HG03095 (cell line): ENCODE data around the gene RPL5.

Source experiments
- ATAC-seq: cut with Tn5 transposase; IDR thresholded peaks from one replicate; pipeline ENCODE4 v1.9.1; 2021; ENCODE audit warnings: moderate library complexity; ENCODE audit not compliant: unreplicated experiment

RPL5 gene

DNA sequence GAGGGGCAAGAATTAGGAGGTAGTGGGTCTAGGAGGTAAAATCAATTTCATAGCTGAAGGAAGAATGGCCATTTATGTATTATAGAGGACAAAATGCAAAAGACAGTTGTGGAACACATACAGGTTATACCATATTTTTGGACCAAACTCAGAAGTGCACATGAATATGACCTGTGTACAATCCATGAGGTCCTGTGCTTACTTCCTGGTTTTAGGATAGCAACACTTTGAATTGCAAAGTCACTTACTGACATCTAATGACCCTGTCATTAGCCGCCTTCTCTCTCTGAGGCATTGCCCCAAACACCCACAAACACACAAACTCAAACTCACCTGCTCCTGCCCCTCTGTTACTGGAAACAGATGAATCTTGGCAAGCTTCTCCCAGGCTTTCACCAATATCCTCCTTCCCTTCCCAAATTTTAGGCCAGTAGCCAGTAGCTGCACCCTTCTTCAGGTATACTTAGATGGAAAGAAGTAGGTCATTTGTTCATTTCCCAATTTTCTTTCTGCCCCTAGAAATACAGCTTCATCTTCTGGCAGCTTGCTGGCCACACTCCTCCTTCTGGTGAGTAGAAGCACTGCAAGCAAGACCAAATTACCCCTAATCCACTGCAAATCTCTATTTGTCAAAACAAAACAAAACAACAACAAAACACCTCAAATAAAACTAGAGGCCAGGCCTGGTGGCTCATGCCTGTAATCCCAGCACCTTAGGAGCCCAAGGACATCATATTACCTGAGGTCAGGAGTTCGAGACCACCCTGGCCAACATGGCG is 13.7 kb upstream of the RPL5 start:
- ATAC-seq, result no peak

DNA sequence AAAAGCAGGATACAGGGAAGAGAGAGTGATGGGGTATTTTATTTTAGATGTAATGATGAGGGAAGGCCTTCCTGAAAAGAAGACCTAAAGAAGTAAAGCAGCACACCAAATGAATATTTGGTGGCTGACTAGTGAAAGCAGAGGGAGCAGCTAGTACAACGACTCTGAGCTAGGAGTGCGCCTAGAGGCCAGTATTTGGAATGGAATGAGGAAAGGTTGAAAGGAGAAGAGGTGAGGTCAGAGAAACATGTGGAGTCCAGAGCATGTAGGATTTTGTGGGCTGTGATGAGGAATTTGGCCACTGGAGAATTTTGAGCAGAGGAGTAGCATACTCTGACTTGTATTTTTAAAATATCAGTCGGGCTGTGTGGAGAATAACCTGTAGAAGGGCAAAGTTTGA is 11.8 kb upstream of the RPL5 start:
- ATAC-seq, result no peak

DNA sequence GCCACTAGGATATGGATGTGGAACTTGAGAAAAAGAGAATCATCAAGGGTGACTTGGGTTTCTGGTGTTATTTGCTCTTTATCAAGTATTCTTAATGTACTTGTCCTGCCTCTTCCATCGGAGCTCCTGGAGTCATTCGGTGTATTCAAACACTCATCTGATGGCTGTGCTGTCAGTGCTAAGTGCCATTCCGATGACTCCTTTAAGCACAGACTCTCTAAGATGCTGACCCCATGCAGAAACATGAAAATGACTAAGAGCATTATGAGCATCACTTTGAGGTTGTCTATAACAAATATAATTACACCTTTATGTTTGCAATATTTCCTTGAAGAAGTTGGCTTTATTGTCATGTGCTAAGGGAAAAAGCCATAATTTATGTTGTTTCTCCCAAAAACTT is 11.3 kb upstream of the RPL5 start:
- ATAC-seq, result no peak

DNA sequence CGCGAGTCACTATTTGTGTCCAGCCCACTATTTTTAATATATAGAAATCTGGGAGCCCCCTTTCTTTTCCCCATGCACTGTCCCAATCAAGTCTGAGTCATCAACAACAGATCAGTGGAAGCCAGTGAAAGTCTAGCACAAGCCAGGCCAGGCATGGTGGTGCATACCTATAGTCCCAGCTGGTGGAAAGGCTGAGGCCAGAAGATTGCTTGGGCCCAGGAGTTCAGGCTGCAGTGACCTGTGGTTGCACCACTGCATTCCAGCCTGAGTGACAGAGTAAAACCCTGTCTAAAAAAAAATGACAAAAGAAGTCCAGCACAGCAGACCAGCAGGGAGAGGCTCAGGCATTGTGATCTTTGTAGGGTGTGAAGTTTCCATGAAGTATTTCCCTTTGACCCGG is 9.0 kb upstream of the RPL5 start:
- ATAC-seq, result no peak

DNA sequence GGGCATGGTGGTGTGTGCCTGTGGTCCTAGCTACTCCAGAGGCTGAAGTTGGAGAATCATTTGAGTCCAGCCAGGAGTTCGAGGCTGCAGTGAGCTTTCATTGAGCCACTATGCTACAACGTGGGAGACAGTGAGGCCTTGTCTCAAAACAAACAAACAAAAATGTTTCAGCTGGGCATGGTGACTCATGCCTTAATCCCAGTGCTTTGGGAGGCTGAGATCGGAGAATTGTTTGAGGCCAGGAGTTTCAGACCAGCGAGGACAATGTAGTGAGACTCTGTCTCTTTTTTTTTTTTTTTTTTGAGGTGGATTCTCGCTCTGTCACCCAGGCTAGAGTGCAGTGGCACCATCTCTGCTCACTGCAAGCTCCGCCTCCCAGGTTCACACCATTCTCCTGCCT is 5.0 kb upstream of the RPL5 start:
- no peak for ATAC-seq

DNA sequence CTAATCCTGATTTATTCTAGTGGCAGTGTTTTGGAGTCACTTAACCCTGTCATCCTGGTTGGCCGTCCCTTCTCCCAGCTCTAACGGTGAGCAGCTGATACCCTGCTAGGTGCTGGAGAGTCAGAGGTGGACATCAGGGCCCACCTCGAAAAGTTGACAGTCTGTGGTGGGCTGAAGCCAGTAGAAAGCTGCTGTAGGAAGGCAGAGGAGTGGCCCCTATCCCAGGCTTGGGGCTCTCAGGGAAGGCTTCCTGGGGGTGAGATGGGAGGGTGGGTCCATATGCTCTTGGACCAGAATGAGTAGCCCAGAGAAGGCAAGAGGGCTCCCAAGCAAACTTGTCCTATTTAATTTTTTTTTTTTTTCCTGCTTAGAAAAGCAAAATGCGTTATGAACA is 475 bp upstream of the RPL5 start:
- ATAC-seq, result no peak

DNA sequence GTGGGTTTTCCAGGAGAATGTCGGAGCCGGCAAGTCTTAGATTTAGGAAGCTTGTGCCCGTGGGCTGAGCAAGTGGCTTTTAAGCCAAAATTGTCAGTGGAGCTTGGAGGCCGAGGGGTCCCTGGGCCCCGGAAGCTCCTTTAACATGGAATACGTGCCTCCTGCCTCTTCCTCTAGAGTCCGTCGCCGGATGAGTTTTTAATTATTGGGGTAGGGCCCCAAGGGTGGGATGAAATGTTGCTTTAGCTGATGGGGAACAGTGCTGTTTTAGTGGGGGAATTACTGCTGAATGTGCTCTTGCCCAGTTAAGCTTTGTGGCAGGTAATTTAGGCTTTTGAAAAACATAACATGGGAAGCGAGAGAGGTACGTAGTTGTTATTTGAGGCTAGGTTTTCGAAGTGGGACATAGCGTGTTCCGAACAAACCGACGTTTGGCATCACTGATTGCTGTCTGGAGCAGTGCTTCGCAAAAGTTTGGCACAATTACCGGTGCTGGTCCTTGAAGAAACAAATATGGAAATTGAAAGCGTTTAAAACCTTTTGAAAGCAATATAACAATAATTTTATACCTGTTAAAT is 786 bp downstream of the RPL5 start:
- no peak for ATAC-seq

DNA sequence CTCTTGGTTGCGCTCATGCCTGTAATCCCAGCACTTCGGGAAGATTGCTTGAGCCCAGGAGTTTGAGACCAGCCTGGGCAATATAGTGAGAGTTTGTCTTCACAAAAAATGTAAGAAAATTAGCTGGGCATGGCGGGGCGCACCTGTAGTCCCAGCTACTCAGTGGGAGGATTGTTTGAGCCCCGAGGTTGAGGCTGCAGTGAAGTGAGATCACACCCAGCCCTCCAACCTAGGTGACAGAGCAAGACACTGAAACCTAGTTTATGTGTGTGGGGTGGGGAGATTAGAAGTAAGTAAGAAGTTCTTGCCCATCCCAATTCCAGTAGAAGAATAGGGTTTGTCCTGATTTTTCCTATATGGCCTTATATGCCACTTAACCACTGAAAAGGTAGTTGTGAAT is 2.0 kb downstream of the RPL5 start:
- ATAC-seq, result no peak

DNA sequence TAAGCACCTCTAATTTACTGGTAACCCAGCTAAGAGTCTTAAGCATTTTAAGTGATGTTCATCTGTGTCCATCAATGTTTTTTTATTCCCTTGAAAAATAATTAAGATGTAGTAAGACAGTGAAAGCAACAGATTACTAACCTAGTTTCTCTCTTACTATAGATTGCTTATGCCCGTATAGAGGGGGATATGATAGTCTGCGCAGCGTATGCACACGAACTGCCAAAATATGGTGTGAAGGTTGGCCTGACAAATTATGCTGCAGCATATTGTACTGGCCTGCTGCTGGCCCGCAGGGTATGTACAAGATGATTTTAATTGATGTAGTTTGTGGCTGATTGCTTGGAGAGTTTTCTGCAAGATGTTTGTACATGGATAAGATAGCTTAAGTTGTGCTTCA is 2.8 kb downstream of the RPL5 start:
- no peak for ATAC-seq

DNA sequence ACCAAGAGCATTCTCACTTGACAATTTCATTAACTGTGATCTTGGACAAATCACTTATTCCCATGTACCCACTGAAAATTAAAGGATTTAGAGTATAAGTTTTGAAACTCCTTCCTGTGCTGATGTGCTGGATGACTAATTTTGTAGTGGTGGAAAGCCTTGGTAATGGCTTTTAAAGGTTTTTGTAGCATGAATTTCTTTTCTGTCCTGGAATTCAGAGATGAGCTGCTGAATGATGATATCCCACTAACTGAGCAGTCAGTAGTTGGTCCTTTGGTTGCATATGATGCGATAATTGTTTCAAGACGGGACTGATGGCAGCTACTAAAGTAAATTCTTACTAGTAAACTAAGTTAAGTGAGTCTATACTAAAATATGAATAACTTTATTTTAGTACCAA is 5.2 kb downstream of the RPL5 start:
- ATAC-seq, result no peak

DNA sequence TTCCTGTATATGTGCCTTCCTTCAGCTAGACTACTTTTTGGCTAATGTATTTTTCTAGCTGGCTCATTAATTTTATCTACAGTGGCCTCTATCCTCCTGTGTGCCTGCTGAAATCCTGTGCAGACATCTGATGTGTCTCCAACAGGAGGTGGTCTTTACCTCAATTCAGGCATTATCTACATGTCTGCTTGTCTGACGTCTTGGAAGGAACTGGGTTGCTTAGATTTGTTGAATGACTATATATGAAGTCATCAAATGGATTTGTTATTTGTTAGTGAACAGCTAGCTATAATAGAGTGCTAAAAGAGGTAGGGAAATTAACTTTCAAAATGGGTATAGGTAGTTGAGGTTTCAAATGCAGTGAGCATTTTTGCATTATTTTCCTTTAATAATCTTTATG is 6.7 kb downstream of the RPL5 start:
- ATAC-seq, result no peak

DNA sequence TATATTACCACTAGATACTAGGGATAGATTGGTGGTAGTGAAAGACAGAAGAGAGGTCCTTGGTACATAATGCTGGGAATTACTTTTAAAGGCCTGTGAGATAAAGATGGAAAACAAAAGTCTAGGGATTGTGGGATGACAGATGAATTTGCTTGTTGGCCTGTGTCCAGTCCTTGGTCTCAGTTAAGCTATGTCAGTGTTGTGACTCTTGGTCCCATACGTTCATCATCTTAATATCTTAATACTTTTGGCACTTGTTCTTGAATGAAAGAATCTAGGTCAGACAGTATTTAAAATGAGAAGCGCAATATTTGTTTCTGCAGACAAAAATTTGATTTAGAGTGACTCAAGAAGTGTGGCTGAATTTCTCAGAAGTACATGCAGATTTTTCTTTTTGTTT is 7.6 kb downstream of the RPL5 start:
- ATAC-seq, result no peak

DNA sequence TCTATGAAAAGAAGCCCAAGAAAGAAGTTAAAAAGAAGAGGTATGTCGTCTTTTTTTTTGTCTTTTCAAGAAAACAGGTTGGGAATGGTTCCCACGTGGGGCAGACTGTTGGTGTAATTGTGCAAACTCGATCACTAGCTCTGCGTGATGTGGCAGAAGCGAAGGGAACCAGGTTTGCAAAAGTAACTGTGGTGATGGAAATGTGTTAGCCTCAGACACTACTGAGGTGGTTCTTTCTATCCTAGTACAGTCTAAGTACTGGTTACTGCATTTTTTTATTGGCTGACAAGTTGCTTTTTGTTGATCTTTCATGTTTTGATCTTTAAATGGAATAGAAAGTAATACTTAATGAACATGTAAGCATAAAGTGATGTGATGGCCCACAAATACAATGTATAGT is 8.8 kb downstream of the RPL5 start:
- ATAC-seq, result no peak

DNA sequence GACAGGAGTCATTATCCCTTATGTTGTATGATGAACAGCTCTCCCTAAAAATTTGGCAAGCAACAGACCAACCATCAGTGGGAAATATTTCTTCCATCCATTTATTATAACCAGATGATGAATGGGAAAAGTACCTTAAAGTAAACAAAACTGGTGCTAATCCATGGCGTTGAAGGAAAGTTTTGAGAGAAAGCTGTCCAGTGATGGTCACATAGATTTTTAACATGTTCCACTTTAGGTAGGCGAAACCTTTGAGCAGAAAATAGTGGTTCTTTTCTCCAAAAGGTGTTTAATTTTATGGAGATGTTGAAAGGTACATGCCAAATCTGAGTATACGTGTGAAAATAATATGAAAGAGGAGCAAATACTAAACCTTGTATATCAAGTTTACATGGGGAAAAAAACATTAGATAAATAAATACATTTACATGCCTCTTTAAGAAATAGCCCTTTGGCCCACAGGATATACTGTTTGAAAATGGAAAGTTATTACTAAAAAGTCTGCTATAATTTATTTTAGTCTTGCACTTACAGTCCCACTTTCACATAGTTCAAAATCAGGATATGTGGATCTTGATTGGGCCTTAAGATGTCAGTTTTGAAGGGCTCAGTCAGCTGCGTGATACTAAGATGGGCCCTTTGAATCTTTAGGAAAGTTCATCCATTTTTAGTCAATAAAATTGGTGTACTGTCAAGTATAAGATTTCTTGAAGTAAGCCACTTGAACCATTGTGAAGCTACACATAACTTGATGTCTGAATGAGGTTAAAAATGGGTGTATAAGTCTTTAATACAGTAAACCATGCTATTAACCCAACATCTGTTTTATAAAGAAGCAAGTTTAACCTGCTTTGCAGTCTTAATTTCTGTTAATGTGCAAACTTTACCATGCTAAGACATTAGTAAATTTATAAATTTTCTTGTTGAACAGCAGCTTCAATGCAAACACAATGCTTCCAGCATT is 10.5 kb downstream of the RPL5 start:
- no peak for ATAC-seq

DNA sequence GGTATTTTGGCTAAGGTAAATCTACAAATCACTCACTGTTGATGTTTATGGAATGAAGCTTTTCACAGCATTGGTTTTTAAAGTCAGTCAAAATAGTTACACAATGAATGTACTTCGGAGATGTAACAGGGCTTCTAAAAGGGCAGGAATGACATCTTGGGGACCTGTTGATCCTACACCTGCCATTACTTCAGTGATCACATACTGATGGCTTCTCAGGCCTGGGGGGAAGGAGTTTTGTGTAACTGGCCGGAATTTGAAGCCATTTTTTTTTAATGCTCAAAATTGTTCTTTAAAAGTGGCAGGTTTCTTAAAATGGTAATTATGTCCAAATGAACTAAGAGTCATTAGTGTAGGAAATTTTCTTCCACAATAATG is 11.2 kb downstream of the RPL5 start:
- no peak for ATAC-seq

DNA sequence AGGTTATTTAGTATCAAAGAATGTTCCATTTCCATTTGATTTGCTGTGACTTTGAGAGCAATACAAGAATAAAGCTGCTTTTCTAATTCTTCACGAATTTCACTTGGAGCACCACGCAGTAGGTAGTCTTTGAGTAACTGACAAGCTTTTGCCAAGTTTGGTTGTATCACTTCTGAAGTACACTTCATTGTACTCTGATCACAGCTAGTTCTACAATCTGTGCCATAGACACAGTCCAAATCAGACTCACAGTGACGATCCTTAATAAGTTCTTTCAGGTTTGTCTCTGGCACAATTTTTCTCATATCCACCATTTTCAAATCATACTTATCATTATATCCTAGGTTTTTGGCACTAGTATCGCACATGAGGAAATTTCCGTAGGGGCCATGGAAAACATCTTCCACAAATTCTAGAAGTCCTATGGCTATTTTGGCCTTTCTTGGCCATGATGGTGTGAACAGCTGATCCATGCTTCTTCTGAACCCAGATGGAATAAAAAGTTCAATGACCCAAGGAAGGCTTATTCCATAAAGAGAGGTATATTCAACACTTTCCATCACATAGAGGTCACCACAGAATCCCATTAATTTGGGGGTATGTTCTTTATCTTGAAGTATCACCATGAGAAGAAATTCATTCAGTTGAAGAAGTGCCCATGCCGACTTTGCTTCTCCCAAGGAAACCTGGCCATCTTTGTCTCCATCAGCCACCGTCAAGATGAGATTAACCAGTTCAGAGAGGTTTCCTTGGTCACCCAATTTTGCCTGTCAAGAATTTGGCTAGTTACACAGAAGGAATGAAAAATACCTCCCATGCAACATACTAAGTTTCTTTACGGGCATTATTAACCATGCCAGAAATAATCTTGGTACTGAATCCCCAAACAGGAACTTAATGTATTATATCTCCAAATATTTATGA is 11.9 kb downstream of the RPL5 start:
- ATAC-seq, result no peak

DNA sequence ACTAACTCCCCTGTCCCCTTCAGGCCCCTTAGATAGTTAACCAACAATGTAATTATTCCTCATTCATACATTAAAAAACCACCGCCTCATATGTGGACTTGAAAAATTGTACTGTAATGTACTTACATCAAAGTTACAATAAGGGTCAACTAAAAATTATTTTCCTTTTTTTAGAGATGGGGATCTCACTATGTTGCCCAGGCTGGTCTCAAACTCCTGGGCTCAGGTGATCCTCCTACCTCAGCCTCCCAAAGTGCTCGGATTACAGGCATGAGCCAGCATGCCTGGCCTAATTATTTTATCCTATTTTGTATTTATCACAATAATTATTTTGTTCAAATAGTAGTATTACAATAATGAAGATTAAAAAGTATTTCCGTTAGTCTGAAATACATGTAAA is 12.6 kb downstream of the RPL5 start:
- no peak for ATAC-seq

DNA sequence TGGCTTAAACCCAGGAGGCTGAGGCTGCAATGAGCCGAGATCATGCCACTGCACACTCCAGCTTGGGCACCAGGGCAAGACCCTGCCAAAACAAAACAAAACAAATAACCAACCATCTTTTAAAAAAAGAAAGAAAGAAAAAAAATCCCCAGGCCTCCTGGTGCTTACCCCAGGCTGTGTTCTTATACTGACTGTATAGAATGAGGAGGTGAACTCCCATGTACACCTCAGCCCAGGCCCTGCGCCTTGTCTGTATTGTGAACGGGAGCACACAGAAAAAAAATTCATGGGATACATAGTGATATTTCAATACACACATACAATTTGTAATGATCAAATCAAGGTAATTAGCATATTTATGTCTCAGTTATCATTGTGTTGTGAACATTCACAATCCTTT is 14.1 kb downstream of the RPL5 start:
- no peak for ATAC-seq

DNA sequence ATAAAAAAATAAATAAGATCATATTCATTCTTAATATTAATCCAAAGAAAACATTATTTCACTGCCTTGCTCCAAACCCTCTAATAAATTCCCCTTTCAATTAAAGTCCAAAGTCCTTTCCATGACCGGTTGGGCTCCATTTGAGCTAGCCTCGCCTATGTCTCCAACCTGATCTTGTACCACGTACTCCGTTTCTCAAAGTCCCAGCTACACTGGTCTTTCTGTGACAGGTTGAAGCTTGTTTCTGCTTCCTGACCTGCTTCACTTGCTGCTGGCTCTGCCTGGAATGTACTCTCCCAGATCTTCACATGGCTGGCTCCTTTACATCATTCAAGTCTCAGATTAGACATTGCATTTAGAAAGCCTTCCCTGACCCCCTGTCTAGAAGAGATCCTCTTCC is 16.4 kb downstream of the RPL5 start:
- ATAC-seq, result no peak

DNA sequence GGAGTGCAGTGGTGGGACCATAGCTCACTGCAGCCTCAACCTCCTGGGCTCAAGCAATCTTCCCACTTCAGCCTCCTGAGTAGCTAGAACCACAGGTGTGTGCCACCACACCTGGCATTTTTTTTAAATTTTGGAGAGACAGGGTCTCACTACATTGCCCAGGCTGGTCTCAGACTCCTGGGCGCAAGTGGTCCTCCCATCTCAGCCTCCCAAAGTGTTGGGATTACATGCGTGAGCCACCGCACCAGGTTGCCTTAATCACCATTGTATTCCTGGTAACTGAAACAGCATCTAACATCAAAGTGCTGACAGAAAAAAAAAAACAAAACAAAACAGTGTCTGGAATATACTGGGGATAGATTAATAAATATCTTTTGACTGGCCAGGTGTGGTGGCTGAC is 18.2 kb downstream of the RPL5 start:
- ATAC-seq, result no peak

DNA sequence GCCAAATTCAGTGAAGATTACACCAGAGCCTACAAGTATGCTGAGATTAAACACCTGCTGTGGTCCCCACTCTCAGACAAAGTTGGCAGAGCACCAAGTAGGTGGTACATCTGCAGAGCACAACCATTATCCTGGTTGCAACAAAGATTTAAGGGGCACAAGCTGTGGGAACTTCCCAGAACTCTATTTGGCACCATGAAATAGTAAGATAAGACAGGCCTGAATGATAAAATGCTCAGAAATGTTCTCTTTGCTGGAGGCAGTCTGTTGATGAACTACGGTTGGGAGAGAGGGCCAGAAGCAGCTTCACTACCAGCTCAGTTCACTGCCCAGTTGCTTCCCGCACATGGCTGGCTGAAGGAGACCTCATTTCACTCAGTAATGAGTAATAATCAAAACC is 19.9 kb downstream of the RPL5 start:
- ATAC-seq, result no peak
